ENCODE results near the gene BEAN1. TPM values are rescaled to one million over a fixed set of nuclear protein-coding genes. Genes with fewer than 3 reads are reported as not detected.

BEAN1 gene
- total RNA-seq, 1 experiment from 2014 or later = not detected

GRCh38 chr16:66503030-66503429, 75.9 kb downstream of the BEAN1 start:
- CTCF ChIA-PET = interaction anchor here (1.2 kb wide), 1 partner anchor 86 kb away, joined by 4 read pairs; no protein-coding TSS in a partner anchor
- no peak for DNase-seq (ENCODE audit: low spot score)
- Mint-ChIP-seq H3K9me3 (no peaks in the 10 kb centered on the region), H3K4me1 (peaks cover 4% of the 10 kb centered on the region; the same call in 1 of the 2 replicates), H3K4me3 (no peak overlapping the region), H3K27me3 (ENCODE audit: low read depth) (peaks cover 8% of the 10 kb centered on the region), H3K27ac (no peak overlapping the region), H3K36me3 (no peaks in the 10 kb centered on the region)
- no peak for TF ChIP-seq MAX (CRISPR knock-in tag; IDR thresholded peaks at IDR 0.05)
- ATAC-seq = no peak
- POLR2A ChIA-PET = no interaction called here

GRCh38 chr16:66503612-66504011, 76.5 kb downstream of the BEAN1 start:
- H3K9me3 Mint-ChIP-seq = no peaks in the 10 kb centered on the region
- CTCF ChIA-PET = no interaction called here
- ATAC-seq (no peak), DNase-seq (ENCODE audit: low spot score) (no peak)
- peaks cover 4% of the 10 kb centered on the region for H3K27me3 Mint-ChIP-seq (ENCODE audit: low read depth)
- POLR2A ChIA-PET = no interaction called here
- H3K4me1 Mint-ChIP-seq = peaks cover 4% of the 10 kb centered on the region; the same call in 1 of the 2 replicates
- TF ChIP-seq ZBTB21 (CRISPR knock-in tag; IDR thresholded peaks at IDR 0.05; ENCODE audit: borderline replicate concordance) = no peak
- TF ChIP-seq ZNF263 (CRISPR knock-in tag; IDR thresholded peaks at IDR 0.05; ENCODE audit: low read depth) = no peak
- H3K4me3 Mint-ChIP-seq = no peak overlapping the region
- H3K27ac Mint-ChIP-seq = no peak overlapping the region
- no peaks in the 10 kb centered on the region for H3K36me3 Mint-ChIP-seq

GRCh38 chr16:66507731-66508239, 80.7 kb downstream of the BEAN1 start:
- Mint-ChIP-seq H3K27ac (no peak overlapping the region), H3K4me3 (no peak overlapping the region), H3K4me1 (peaks cover 22% of the 10 kb centered on the region), H3K9me3 (no peaks in the 10 kb centered on the region), H3K27me3 (ENCODE audit: low read depth) (no peaks in the 10 kb centered on the region), H3K36me3 (no peaks in the 10 kb centered on the region; the same call in 1 of the 2 replicates)
- DNase-seq (ENCODE audit: low spot score) (no peak), ATAC-seq (no peak)
- TF ChIP-seq ATF3 (CRISPR knock-in tag; conservative IDR thresholded peaks at IDR 0.05) = no peak
- TF ChIP-seq FOXJ3 (CRISPR knock-in tag; IDR thresholded peaks at IDR 0.05; ENCODE audit: borderline replicate concordance) = no peak
- TF ChIP-seq TCF7 (CRISPR knock-in tag; IDR thresholded peaks at IDR 0.05; ENCODE audit: low read depth) = no peak
- TF ChIP-seq AFF4 (CRISPR knock-in tag; IDR thresholded peaks at IDR 0.05; ENCODE audit: borderline replicate concordance) = no peak
- no peak for TF ChIP-seq NFATC4 (CRISPR knock-in tag; IDR thresholded peaks at IDR 0.05)
- no peak for TF ChIP-seq USF2 (CRISPR knock-in tag; IDR thresholded peaks at IDR 0.05)
- TF ChIP-seq KAT7 (CRISPR knock-in tag; IDR thresholded peaks at IDR 0.05; ENCODE audit: borderline replicate concordance) = no peak
- no peak for TF ChIP-seq FOXP1 (CRISPR knock-in tag; IDR thresholded peaks at IDR 0.05; ENCODE audit: borderline replicate concordance)
- TF ChIP-seq HMGXB4 (CRISPR knock-in tag; IDR thresholded peaks at IDR 0.05) = no peak
- no peak for TF ChIP-seq ATF6 (CRISPR knock-in tag; IDR thresholded peaks at IDR 0.05)
- no peak for TF ChIP-seq PREB (CRISPR knock-in tag; IDR thresholded peaks at IDR 0.05; ENCODE audit: borderline replicate concordance)
- TF ChIP-seq JAZF1 (CRISPR knock-in tag; IDR thresholded peaks at IDR 0.05) = no peak
- no peak for TF ChIP-seq ZNF121 (CRISPR knock-in tag; IDR thresholded peaks at IDR 0.05)
- TF ChIP-seq FOXP4 (CRISPR knock-in tag; IDR thresholded peaks at IDR 0.05) = no peak
- no peak for TF ChIP-seq TP53 (CRISPR knock-in tag; IDR thresholded peaks at IDR 0.05)
- TF ChIP-seq HMGA2 (CRISPR knock-in tag; IDR thresholded peaks at IDR 0.05) = no peak
- no peak for TF ChIP-seq ZNF263 (CRISPR knock-in tag; IDR thresholded peaks at IDR 0.05; ENCODE audit: low read depth)
- ChIA-PET CTCF (interaction anchor here (1.2 kb wide), 1 partner anchor 82 kb away, joined by 3 read pairs; no protein-coding TSS in a partner anchor), POLR2A (no interaction called here)

Measured in WTC11 (cell line).